Measurements from ENCODE around the gene HIGD1C.
A peak's percentile ranks its signal among the peaks of the same experiment; 100 is the strongest.
"Not testable (repeated sequence)": the region's sequence is repeated elsewhere in the genome, so short reads cannot be mapped to it uniquely, and the experiment has no call there.

The HIGD1C gene

GRCh38 chr12:50952510-50952909 is at the start of gene HIGD1C:
TSS of gene HIGD1C (plus strand) at chr12:50952544. CDS start at chr12:50953999, 1,455 bp downstream.
- no peak for DNase-seq

- DNase-seq: not testable (repeated sequence)
Measured at GRCh38 chr12:50908479-50908878, 43.9 kb upstream of the HIGD1C start.

- not testable (repeated sequence) for DNase-seq
Measured at GRCh38 chr12:50912361-50912760, 40.0 kb upstream of the HIGD1C start.

GRCh38 chr12:50913224-50913623 is 39.1 kb upstream of the HIGD1C start:
- no peak for DNase-seq

GRCh38 chr12:50914872-50915484 is 37.4 kb upstream of the HIGD1C start:
- no peak for DNase-seq

GRCh38 chr12:50916292-50916691 is 36.1 kb upstream of the HIGD1C start:
- no peak for DNase-seq

GRCh38 chr12:50918584-50919316 is 33.6 kb upstream of the HIGD1C start:
- no peak for DNase-seq

GRCh38 chr12:50922820-50923219 is 29.5 kb upstream of the HIGD1C start:
- no peak for DNase-seq

GRCh38 chr12:50923361-50924130 is 28.8 kb upstream of the HIGD1C start:
- no peak for DNase-seq

- no peak for DNase-seq
Measured at GRCh38 chr12:50924131-50924438, 28.3 kb upstream of the HIGD1C start.

- DNase-seq: peak; percentile 27 to 28
Measured at GRCh38 chr12:50924439-50925341, 27.7 kb upstream of the HIGD1C start.

- no peak for DNase-seq
Measured at GRCh38 chr12:50925342-50925651, 27.0 kb upstream of the HIGD1C start.

- no peak for DNase-seq
Measured at GRCh38 chr12:50925920-50926319, 26.4 kb upstream of the HIGD1C start.

- no peak for DNase-seq
Measured at GRCh38 chr12:50926415-50926814, 25.9 kb upstream of the HIGD1C start.

GRCh38 chr12:50926932-50927331 is 25.4 kb upstream of the HIGD1C start:
- DNase-seq: not testable (repeated sequence)

- no peak for DNase-seq
Measured at GRCh38 chr12:50927356-50927755, 25.0 kb upstream of the HIGD1C start.

- DNase-seq: no peak
Measured at GRCh38 chr12:50927766-50928224, 24.5 kb upstream of the HIGD1C start.

- no peak for DNase-seq
Measured at GRCh38 chr12:50928392-50928791, 24.0 kb upstream of the HIGD1C start.

GRCh38 chr12:50929831-50930230 is 22.5 kb upstream of the HIGD1C start:
- no peak for DNase-seq

- peak in 1 of 2 experiments; percentile 23 for DNase-seq
Measured at GRCh38 chr12:50930477-50930876, 21.9 kb upstream of the HIGD1C start.

GRCh38 chr12:50932787-50933280 is 19.5 kb upstream of the HIGD1C start:
- DNase-seq: no peak

GRCh38 chr12:50933459-50934124 is 18.8 kb upstream of the HIGD1C start:
- no peak for DNase-seq
